Left ventricle myocardium superior (tissue), 1 donor: ENCODE measurements around the gene P2RX2. TPM values are rescaled to one million over a fixed set of nuclear protein-coding genes. Genes with fewer than 3 reads are reported as not detected.

Experiments
- ATAC-seq: fragments of 200-7000 bp; cut with Tn5 transposase; one replicate; pipeline ENCODE4 v1.9.1; 2020; ENCODE audit warnings: mild to moderate bottlenecking, moderate library complexity
- DNase-seq: peaks from one replicate; pipeline ENCODE4 v3.0.0-alpha.2; 2020
- intact Hi-C: fragments of 100-400 bp; cut with micrococcal nuclease; formaldehyde crosslinking; loops from one replicate; pipeline ENCODE4 v1.11.0; 2022
- microRNA-seq: library from miRNA; unstranded; fragments of <30 nt; microRNA quantifications from one replicate; pipeline ENCODE4 v1.2.0, GENCODE V29; 2020; ENCODE audit warnings: borderline number of aligned reads
- total RNA-seq: library from RNA; stranded (reverse); fragmentation: NEBNext Ultra II Directional; extraction: Animal tissue kit (Norgen Biotek cat#: 25700); gene quantifications from one replicate; pipeline ENCODE4 v1.2.1, GENCODE V29; 2021
- donor health status: DM: no; HTN: yes; CAD: no; lungs with severe emphysema.

Gene P2RX2
- total RNA-seq, 1 donor from 2014 or later: not detected

- DNase-seq: no peak
- ATAC-seq: no peak
- intact Hi-C loops: no loop called here
Observed at GRCh38 chr12:132669166-132669879, 50.7 kb downstream of the P2RX2 start.

Small RNAs within 50 kb of the gene (microRNA-seq; reads per million reads assigned to microRNA genes)
- gene MIR6763: not detected

Other genes starting within 250 kb of the P2RX2 start
- gene FBRSL1, start 128.6 kb upstream of the P2RX2 start, total RNA-seq: 68.0 TPM
- not detected for gene LRCOL1, start 8.2 kb upstream of the P2RX2 start, total RNA-seq
- gene POLE, start 68.6 kb downstream of the P2RX2 start, total RNA-seq: 13.0 TPM
- 75.1 TPM for gene PXMP2, start 68.8 kb downstream of the P2RX2 start, total RNA-seq
- gene PGAM5, start 92.1 kb downstream of the P2RX2 start, total RNA-seq: 33.7 TPM
- 26.1 TPM for gene ANKLE2, start 143.1 kb downstream of the P2RX2 start, total RNA-seq
- 26.3 TPM for gene GOLGA3, start 210.1 kb downstream of the P2RX2 start, total RNA-seq